HepG2 (cell line): ENCODE data around the gene KCTD6. TPM values are rescaled to one million over a fixed set of nuclear protein-coding genes. Genes with fewer than 3 reads are reported as not detected.

ENCODE experiments used
- BHLHE40 ChIP-seq: IDR thresholded peaks from 2 replicates; pipeline ENCODE4 v1.6.1; 2011; ENCODE audit warnings: low read length, improper control_type of control experiment
- GABPB1 ChIP-seq: IDR thresholded peaks from 2 replicates; pipeline ENCODE4 v1.6.1; 2016; ENCODE audit warnings: mild to moderate bottlenecking, missing genetic modification reagents, moderate library complexity, missing compliant biosample characterization
- NFIB ChIP-seq: sonication (generic); formaldehyde crosslinking; IDR thresholded peaks from 2 replicates; pipeline ENCODE4 v1.9.0; 2021; ENCODE audit warnings: missing genetic modification reagents, mild to moderate bottlenecking, borderline replicate concordance
- NFYC ChIP-seq: IDR thresholded peaks from 2 replicates; pipeline ENCODE4 v1.6.1; 2016; ENCODE audit warnings: missing genetic modification reagents, missing compliant biosample characterization
- REXO4 ChIP-seq: sonication (generic); formaldehyde crosslinking; IDR thresholded peaks from 2 replicates; pipeline ENCODE4 v1.8.0; 2022; ENCODE audit warnings: missing genetic modification reagents, mild to moderate bottlenecking, borderline replicate concordance
- SKIL ChIP-seq: sonication (generic); formaldehyde crosslinking; IDR thresholded peaks from 2 replicates; pipeline ENCODE4 v1.8.0; 2022; ENCODE audit warnings: missing genetic modification reagents, mild to moderate bottlenecking, moderate library complexity, borderline replicate concordance
- SP4 ChIP-seq: sonication (generic); formaldehyde crosslinking; IDR thresholded peaks from 2 replicates; pipeline ENCODE4 v1.8.1; 2023; ENCODE audit warnings: mild to moderate bottlenecking, missing genetic modification reagents
- ZBTB2 ChIP-seq: sonication (generic); formaldehyde crosslinking; IDR thresholded peaks from 2 replicates; pipeline ENCODE4 v1.8.0; 2022; ENCODE audit warnings: low read depth, missing genetic modification reagents
- ZBTB38 ChIP-seq: sonication (generic); formaldehyde crosslinking; IDR thresholded peaks from 2 replicates; pipeline ENCODE4 v1.5.1; 2020; ENCODE audit warnings: mild to moderate bottlenecking, missing genetic modification reagents
- ZBTB42 ChIP-seq: sonication (generic); formaldehyde crosslinking; IDR thresholded peaks from 2 replicates; pipeline ENCODE4 v1.5.0; 2020; ENCODE audit warnings: mild to moderate bottlenecking, missing genetic modification reagents
- ZNF512B ChIP-seq: sonication (generic); formaldehyde crosslinking; IDR thresholded peaks from 2 replicates; pipeline ENCODE4 v1.5.1; 2020; ENCODE audit warnings: missing genetic modification reagents, mild to moderate bottlenecking, borderline replicate concordance
- ZNF614 ChIP-seq: IDR thresholded peaks from 2 replicates; pipeline ENCODE4 v1.6.1; 2018; ENCODE audit warnings: missing biosample characterization, missing genetic modification reagents, inconsistent platforms, borderline replicate concordance
- polyA plus RNA-seq, 8 experiments: library from polyadenylated mRNA; depleted of rRNA in 3 of 8; stranded (reverse) in 7 of 8; unstranded in 1 of 8; fragments of >200 nt; fragmentation: Illumina TruSeq in 4 of 8; extraction: Trizol in 4 of 8; gene quantifications; 2 replicates each; pipeline versions ENCODE4 v1.2.1 to v1.2.3, GENCODE V29; 2011 to 2016; ENCODE audit warnings: low read depth in 4 of 8, missing spikeins in 1 of 8, mixed read lengths in 1 of 8; ENCODE audit not compliant: insufficient read depth in 1 of 8
- total RNA-seq, 5 experiments: library from RNA; depleted of rRNA; stranded (reverse); fragments of >200 nt; fragmentation: Illumina TruSeq; extraction: Trizol; gene quantifications; 2 replicates each; pipeline ENCODE4 v1.2.3, GENCODE V29; 2016; ENCODE audit warnings: low read depth in 1 of 5
- TF ChIP-seq, protein P1 (sequence below): sonication (generic); formaldehyde crosslinking; IDR thresholded peaks from one replicate; pipeline ENCODE4 v1.5.1; 2020; ENCODE audit warnings: mild to moderate bottlenecking, missing genetic modification reagents; ENCODE audit errors: not compliant biosample characterization
- TF ChIP-seq, protein P2 (sequence below): sonication (generic); formaldehyde crosslinking; IDR thresholded peaks from 2 replicates; pipeline ENCODE4 v1.4.0; 2020; ENCODE audit warnings: missing genetic modification reagents

Gene KCTD6
- total and polyA plus RNA-seq, 2 of the 13 experiments (the other 11 are each of a cell fraction or from before 2014, with no cell fraction given) = 13.4 to 14.2 TPM

DNA sequence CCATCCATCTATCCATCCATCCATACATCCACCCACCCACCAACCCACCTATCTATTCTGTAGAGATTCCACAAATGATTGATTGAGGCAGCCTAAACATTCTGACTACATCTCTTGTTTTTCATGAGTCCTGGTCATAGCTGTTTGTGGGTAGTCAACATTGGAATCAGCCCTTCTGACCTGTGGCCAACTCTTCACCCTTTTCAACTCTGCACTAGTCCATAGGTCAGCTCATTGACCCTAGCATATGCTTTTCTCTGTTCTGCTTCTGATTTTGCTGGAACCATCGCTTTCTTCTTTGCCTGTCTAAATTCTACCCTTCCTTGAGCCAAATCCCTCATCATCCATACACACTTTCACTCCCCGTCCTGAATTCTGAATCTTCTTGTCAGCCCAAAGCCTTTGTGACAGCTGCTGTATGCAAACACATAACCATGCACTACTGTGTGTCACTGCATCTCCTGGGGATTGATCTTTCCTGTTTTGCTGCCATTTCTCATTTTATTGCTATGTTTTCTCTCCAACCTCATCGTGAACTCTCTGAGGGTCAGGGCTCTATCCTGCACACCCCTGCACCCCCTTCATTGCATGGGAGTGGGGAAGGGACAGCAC, 16.8 kb upstream of the KCTD6 start (continued):
- TF ChIP-seq, protein P1, sequence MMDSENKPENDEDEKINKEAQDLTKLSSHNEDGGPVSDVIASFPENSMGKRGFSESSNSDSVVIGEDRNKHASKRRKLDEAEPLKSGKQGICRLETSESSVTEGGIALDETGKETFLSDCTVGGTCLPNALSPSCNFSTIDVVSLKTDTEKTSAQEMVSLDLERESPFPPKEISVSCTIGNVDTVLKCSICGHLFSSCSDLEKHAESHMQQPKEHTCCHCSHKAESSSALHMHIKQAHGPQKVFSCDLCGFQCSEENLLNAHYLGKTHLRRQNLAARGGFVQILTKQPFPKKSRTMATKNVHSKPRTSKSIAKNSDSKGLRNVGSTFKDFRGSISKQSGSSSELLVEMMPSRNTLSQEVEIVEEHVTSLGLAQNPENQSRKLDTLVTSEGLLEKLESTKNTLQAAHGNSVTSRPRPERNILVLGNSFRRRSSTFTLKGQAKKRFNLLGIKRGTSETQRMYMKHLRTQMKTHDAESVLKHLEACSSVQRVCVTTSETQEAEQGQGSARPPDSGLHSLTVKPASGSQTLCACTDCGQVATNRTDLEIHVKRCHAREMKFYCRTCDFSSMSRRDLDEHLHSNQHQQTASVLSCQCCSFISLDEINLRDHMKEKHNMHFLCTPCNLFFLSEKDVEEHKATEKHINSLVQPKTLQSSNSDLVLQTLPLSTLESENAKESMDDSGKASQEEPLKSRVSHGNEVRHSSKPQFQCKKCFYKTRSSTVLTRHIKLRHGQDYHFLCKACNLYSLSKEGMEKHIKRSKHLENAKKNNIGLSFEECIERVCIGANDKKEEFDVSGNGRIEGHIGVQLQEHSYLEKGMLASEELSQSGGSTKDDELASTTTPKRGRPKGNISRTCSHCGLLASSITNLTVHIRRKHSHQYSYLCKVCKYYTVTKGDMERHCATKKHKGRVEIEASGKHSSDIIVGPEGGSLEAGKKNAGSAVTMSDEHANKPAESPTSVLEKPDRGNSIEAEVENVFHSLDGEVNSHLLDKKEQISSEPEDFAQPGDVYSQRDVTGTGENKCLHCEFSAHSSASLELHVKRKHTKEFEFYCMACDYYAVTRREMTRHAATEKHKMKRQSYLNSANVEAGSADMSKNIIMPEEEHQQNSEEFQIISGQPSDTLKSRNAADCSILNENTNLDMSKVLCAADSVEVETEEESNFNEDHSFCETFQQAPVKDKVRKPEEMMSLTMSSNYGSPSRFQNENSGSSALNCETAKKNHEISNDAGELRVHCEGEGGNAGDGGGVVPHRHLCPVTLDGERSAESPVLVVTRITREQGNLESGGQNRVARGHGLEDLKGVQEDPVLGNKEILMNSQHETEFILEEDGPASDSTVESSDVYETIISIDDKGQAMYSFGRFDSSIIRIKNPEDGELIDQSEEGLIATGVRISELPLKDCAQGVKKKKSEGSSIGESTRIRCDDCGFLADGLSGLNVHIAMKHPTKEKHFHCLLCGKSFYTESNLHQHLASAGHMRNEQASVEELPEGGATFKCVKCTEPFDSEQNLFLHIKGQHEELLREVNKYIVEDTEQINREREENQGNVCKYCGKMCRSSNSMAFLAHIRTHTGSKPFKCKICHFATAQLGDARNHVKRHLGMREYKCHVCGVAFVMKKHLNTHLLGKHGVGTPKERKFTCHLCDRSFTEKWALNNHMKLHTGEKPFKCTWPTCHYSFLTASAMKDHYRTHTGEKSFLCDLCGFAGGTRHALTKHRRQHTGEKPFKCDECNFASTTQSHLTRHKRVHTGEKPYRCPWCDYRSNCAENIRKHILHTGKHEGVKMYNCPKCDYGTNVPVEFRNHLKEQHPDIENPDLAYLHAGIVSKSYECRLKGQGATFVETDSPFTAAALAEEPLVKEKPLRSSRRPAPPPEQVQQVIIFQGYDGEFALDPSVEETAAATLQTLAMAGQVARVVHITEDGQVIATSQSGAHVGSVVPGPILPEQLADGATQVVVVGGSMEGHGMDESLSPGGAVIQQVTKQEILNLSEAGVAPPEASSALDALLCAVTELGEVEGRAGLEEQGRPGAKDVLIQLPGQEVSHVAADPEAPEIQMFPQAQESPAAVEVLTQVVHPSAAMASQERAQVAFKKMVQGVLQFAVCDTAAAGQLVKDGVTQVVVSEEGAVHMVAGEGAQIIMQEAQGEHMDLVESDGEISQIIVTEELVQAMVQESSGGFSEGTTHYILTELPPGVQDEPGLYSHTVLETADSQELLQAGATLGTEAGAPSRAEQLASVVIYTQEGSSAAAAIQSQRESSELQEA (CRISPR knock-in tag) = no peak
- no peak for TF ChIP-seq SKIL (CRISPR knock-in tag)
- no peak for TF ChIP-seq REXO4 (CRISPR knock-in tag)
- TF ChIP-seq ZNF512B (CRISPR knock-in tag) = no peak
- TF ChIP-seq SP4 (CRISPR knock-in tag) = no peak
- TF ChIP-seq, protein P2, sequence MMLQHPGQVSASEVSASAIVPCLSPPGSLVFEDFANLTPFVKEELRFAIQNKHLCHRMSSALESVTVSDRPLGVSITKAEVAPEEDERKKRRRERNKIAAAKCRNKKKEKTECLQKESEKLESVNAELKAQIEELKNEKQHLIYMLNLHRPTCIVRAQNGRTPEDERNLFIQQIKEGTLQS (CRISPR knock-in tag) = no peak
- no peak for TF ChIP-seq ZBTB38
- no peak for TF ChIP-seq BHLHE40
- no peak for TF ChIP-seq ZBTB2
- TF ChIP-seq NFYC = no peak
- no peak for TF ChIP-seq ZNF614 (CRISPR knock-in tag)
- TF ChIP-seq NFIB (CRISPR knock-in tag) = no peak
- no peak for TF ChIP-seq ZBTB42 (CRISPR knock-in tag)
- no peak for TF ChIP-seq GABPB1 (CRISPR knock-in tag)
